Thymus (tissue), 11 donors: Measurements from ENCODE around the gene CASP2. TPM values are rescaled to one million over a fixed set of nuclear protein-coding genes. Genes with fewer than 3 reads are reported as not detected.

Experiments
- DNase-seq, 9 donors: peaks; one replicate each; pipeline ENCODE4 v3.0.0-alpha.2; 2013; ENCODE audit warnings: low spot score in 9 of 9, low read depth in 6 of 9, missing footprints in 1 of 9
- H3K27ac ChIP-seq, 2 donors: one replicate each; pipeline ENCODE4 v1.5.1; 2013; ENCODE audit warnings: control low read depth in 1 of 2, low read depth in 1 of 2, low read length in 1 of 2, mild to moderate bottlenecking in 1 of 2, moderate library complexity in 1 of 2
- H3K27me3 ChIP-seq, 2 donors: one replicate each; pipeline ENCODE4 v1.5.1; 2013; ENCODE audit warnings: low read length in 1 of 2; ENCODE audit not compliant: control insufficient read depth in 2 of 2, insufficient read depth in 1 of 2
- H3K36me3 ChIP-seq, 2 donors: one replicate each; pipeline ENCODE4 v1.5.1; 2013; ENCODE audit warnings: low read length in 1 of 2, mild to moderate bottlenecking in 1 of 2, moderate library complexity in 1 of 2; ENCODE audit not compliant: control insufficient read depth in 2 of 2, insufficient read depth in 2 of 2
- H3K4me1 ChIP-seq, 2 donors: one replicate each; pipeline ENCODE4 v1.5.1; 2013; ENCODE audit warnings: low read length in 2 of 2; ENCODE audit not compliant: control insufficient read depth in 2 of 2, insufficient read depth in 2 of 2
- H3K4me3 ChIP-seq, 2 donors: one replicate each; pipeline ENCODE4 v1.5.1; 2013; ENCODE audit warnings: low read length in 2 of 2, control low read depth in 1 of 2, mild to moderate bottlenecking in 1 of 2
- H3K9me3 ChIP-seq, 2 donors: one replicate each; pipeline ENCODE4 v1.5.1; 2013; ENCODE audit warnings: low read length in 1 of 2, mild to moderate bottlenecking in 1 of 2; ENCODE audit not compliant: control insufficient read depth in 2 of 2, insufficient read depth in 1 of 2
- WGBS: extraction: QIAGEN DNeasy Blood & Tissue Kit; methylation state at CpG from one replicate; pipeline ENCODE4 v1.1.7; 2013; 5-methylcytosine and 5-hydroxymethylcytosine counted together
- polyA plus RNA-seq: library from polyadenylated mRNA; stranded (reverse); fragments of 200-250 nt; gene quantifications from one replicate; pipeline ENCODE4 v1.2.3, GENCODE V29; 2013
- total RNA-seq: library from RNA; stranded (reverse); fragments of 120-200 nt; gene quantifications from one replicate; pipeline ENCODE4 v1.2.4, GENCODE V29; 2013
- donor health status: healthy.

CASP2 gene
- total and polyA plus RNA-seq, 2 donors: 17.5 to 18.6 TPM

GRCh38 chr7:143347950-143348349 lies 59.8 kb downstream of the CASP2 start:
- H3K4me1 ChIP-seq: peaks cover 0 to 6% of the 10 kb centered on the region in 2 donors
- no peak for DNase-seq
- no peaks in the 10 kb centered on the region for H3K36me3 ChIP-seq
- H3K27me3 ChIP-seq: peaks cover 0 to 23% of the 10 kb centered on the region in 2 donors
- H3K4me3 ChIP-seq: no peak overlapping the region
- no peaks in the 10 kb centered on the region for H3K9me3 ChIP-seq
- no peak overlapping the region for H3K27ac ChIP-seq
- 77% methylated on average over 5 of the region's 5 CpGs for WGBS

- H3K9me3 ChIP-seq: no peaks in the 10 kb centered on the region
- 95% methylated on average over 5 of the region's 5 CpGs for WGBS
- DNase-seq: no peak
These were observed 62.9 kb downstream of the CASP2 start for GRCh38 chr7:143351060-143351459.

DNA sequence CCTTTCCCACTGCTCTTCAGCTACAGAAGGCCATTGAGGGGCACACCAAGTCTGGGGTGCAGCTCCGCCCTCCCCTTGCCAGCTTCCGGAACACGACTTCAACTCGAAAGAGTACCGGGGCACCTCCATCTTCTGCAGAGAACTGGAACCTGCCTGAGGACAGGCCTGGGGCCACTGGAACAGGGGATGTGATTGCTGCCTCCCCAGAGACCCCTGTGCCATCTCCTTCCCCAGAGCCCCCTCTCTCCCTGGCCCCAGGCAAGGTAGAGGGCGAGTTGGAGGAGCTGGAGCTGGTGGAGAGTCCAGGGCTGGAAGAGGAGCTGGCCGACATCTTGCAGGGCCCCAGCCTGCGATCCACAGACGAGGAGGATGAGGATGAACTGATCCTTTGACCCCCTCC lies 63.4 kb downstream of the CASP2 start:
- H3K4me1 ChIP-seq: no peaks in the 10 kb centered on the region
- no peak for DNase-seq
- peaks cover 0 to 17% of the 10 kb centered on the region in 2 donors for H3K27me3 ChIP-seq
- no peaks in the 10 kb centered on the region for H3K36me3 ChIP-seq
- WGBS: 97% methylated on average over 9 of the region's 9 CpGs
- H3K27ac ChIP-seq: no peak overlapping the region
- no peak overlapping the region for H3K4me3 ChIP-seq
- H3K9me3 ChIP-seq: no peaks in the 10 kb centered on the region

More at GRCh38 chr7:143351060-143351459, 62.9 kb downstream of the CASP2 start:
- no peaks in the 10 kb centered on the region for H3K4me1 ChIP-seq
- no peak overlapping the region for H3K4me3 ChIP-seq
- H3K27me3 ChIP-seq: peaks cover 0 to 21% of the 10 kb centered on the region in 2 donors
- H3K27ac ChIP-seq: no peak overlapping the region
- no peaks in the 10 kb centered on the region for H3K36me3 ChIP-seq

DNA sequence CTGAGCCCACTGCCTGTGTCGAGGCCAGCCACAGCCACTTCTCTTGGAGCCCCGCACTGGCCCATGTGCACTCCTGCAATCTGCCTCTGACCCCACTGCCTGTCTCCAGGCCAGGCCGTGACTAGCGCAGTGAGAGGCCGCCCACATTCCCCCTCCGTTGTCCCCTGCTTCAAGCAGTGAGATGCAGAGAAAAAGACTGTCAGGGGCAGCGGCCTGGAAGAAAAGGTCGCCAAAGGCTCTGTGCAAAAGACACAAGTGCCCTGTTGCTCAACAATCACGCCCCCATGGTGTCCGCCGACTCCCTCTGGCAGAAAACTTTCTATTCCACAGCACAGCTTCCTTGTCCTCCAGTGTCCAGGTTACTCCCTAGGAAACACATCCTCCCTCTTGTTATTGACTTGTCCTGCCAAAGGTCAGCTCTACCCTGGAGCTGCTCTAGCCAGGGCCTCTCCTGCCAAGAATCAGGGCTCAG lies 64.4 kb downstream of the CASP2 start:
- Histone ChIP-seq H3K4me3 (no peak overlapping the region), H3K9me3 (no peaks in the 10 kb centered on the region), H3K27ac (no peak overlapping the region), H3K27me3 (peaks cover 0 to 16% of the 10 kb centered on the region in 2 donors), H3K4me1 (no peaks in the 10 kb centered on the region), H3K36me3 (no peaks in the 10 kb centered on the region)
- no peak for DNase-seq
- 97% methylated on average over 11 of the region's 11 CpGs for WGBS

GRCh38 chr7:143354376-143354775 lies 66.2 kb downstream of the CASP2 start:
- Histone ChIP-seq H3K4me1 (no peaks in the 10 kb centered on the region), H3K9me3 (no peaks in the 10 kb centered on the region), H3K27ac (no peak overlapping the region), H3K36me3 (no peaks in the 10 kb centered on the region), H3K4me3 (no peak overlapping the region), H3K27me3 (peaks cover 5 to 25% of the 10 kb centered on the region in 2 donors)
- WGBS: 96% methylated on average over 8 of the region's 8 CpGs
- DNase-seq: no peak

DNA sequence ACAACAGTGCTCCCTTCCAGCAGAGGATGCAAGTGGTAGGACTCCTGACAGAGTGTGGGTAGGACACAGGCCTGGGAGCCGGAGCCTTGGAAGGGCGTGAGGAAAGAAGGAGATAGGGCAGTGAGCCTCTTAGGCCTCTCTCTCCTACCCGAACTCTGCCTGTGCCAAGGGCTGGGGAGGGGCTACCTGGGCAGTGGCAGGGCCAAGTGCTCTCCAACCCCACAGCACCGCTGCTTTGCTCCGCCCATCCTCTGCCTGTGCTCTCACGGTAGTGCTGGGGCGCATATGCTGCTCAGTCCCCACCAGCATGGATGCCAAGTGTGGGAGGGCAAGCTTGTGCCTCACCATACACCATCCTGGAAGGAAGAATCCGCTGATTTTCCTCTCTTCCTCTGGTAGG lies 66.8 kb downstream of the CASP2 start:
- Histone ChIP-seq H3K4me3 (no peak overlapping the region), H3K27ac (no peak overlapping the region), H3K4me1 (no peaks in the 10 kb centered on the region), H3K9me3 (no peaks in the 10 kb centered on the region), H3K36me3 (no peaks in the 10 kb centered on the region), H3K27me3 (peaks cover 10 to 30% of the 10 kb centered on the region in 2 donors)
- WGBS: 96% methylated on average over 8 of the region's 8 CpGs
- no peak for DNase-seq

- 97% methylated on average over 16 of the region's 16 CpGs for WGBS
- Histone ChIP-seq H3K4me3 (no peak overlapping the region), H3K27me3 (peaks cover 11 to 35% of the 10 kb centered on the region in 2 donors), H3K9me3 (no peaks in the 10 kb centered on the region), H3K36me3 (no peaks in the 10 kb centered on the region), H3K4me1 (no peaks in the 10 kb centered on the region), H3K27ac (no peak overlapping the region)
- no peak for DNase-seq
These were observed 67.6 kb downstream of the CASP2 start for GRCh38 chr7:143355450-143356385.

DNA sequence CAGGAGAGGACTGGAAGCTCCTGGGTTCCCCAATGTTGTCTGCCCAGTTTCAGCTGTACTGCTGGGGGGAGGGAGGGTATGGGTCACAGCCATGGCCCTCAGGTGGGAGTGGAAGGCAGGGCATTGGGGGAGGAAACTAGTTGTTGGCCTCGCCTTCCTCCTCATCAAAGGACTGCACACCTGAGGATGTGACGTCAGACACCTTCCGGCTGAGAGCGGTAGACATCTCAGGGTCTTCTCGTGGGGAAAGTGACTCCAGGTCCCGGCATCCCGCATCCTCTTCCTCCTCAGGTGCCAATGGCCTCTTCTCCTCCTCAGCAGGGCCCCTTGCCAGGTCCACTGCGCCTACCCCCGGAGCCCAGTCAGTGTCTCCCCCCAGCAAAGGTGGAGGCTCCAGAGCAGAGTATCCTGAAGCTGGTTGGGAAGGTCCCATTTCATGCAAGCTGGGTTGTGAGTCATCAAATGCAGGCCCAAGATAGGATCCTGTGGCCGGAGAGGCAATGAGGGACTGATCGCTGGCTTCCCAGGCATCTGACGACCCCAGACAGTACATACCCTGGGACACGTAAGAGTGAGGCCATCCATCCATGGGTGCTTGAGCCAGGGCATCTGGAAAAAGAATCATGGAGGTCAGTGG lies 68.4 kb downstream of the CASP2 start:
- 97% methylated on average over 13 of the region's 13 CpGs for WGBS
- no peak overlapping the region for H3K4me3 ChIP-seq
- no peaks in the 10 kb centered on the region for H3K9me3 ChIP-seq
- no peaks in the 10 kb centered on the region for H3K36me3 ChIP-seq
- no peak overlapping the region for H3K27ac ChIP-seq
- no peak for DNase-seq
- H3K4me1 ChIP-seq: peaks cover 0 to 3% of the 10 kb centered on the region in 2 donors
- H3K27me3 ChIP-seq: peaks cover 19 to 43% of the 10 kb centered on the region in 2 donors
